K562 (cell line): ENCODE measurements around the gene DIPK1B. TPM values are rescaled to one million over a fixed set of nuclear protein-coding genes. Genes with fewer than 3 reads are reported as not detected.

Source experiments
- ATAC-seq: fragments of 200-7000 bp; cut with Tn5 transposase; 3 replicates; pipeline ENCODE4 v1.9.1; 2020; ENCODE audit warnings: moderate library complexity
- BruUV-seq: library from RNA; stranded (reverse); fragments of 400-500 nt; replicated peaks from 2 replicates; lab custom pipeline; 2021; lab: Mats Ljungman, UMichigan
- CTCF ChIA-PET: fragments of 300-600 bp; formaldehyde crosslinking; extraction: SDS; loops from one replicate; lab custom pipeline; 2021; ENCODE audit warnings: low intra/inter-chr PET ratio; lab: Yijun Ruan, JAX
- POLR2A ChIA-PET: fragments of 300-600, 350-650 bp; sonication (Branson Sonifier 250); formaldehyde crosslinking; extraction: SDS; loops from one replicate; lab custom pipeline; 2021; ENCODE audit warnings: antibody characterized with exemption, inconsistent platforms; lab: Yijun Ruan, JAX
- DNase-seq, 4 experiments: peaks; one replicate each; pipeline versions ENCODE4 v3.0.0 to v3.0.0-alpha.2; 2011 to 2018; ENCODE audit warnings: low spot score in 3 of 4, mixed read lengths in 3 of 4; ENCODE audit errors: extremely low read depth in 1 of 4
- FAIRE-seq: peaks from 2 replicates; lab custom pipeline; 2011; peaks lifted over from hg19 to GRCh38; lab: Jason Lieb, UNC
- H2AFZ ChIP-seq: 2 replicates; pipeline ENCODE4 v1.6.0; 2011; ENCODE audit warnings: low read depth, low read length, control low read depth, inconsistent platforms
- H3K27ac ChIP-seq: fragments of 200-600 bp; 3 replicates; pipeline ENCODE4 v1.8.0; 2011; ENCODE audit warnings: low read depth, mild to moderate bottlenecking, control low read depth, inconsistent platforms, low read length, moderate library complexity, mixed read lengths; ENCODE audit errors: extremely low read depth
- H3K27me3 ChIP-seq, 2 experiments: fragments of 300-600 bp in 1 of 2; 2 replicates in 1 of 2; 3 replicates in 1 of 2; pipeline versions ENCODE4 v1.6.0 to v1.8.0; 2011; ENCODE audit warnings: inconsistent platforms in 2 of 2, low read length in 2 of 2, mild to moderate bottlenecking in 1 of 2, mixed read lengths in 1 of 2, moderate library complexity in 1 of 2; ENCODE audit not compliant: control insufficient read depth in 2 of 2, insufficient read depth in 2 of 2
- H3K36me3 ChIP-seq: fragments of 300-600 bp; 3 replicates; pipeline ENCODE4 v1.8.0; 2011; ENCODE audit warnings: mild to moderate bottlenecking, low read length, inconsistent platforms; ENCODE audit not compliant: control insufficient read depth, insufficient read depth
- H3K4me1 ChIP-seq, 2 experiments: fragments of 200-600 bp in 1 of 2; replicated peaks in 1 of 2; 2 replicates in 1 of 2; 3 replicates in 1 of 2; pipeline versions ENCODE4 v1.5.1 to v1.8.0; 2011; ENCODE audit warnings: inconsistent platforms in 2 of 2, low read length in 2 of 2, mild to moderate bottlenecking in 1 of 2, mixed read lengths in 1 of 2, moderate library complexity in 1 of 2; ENCODE audit not compliant: control insufficient read depth in 2 of 2, insufficient read depth in 2 of 2
- H3K4me2 ChIP-seq: 2 replicates; pipeline ENCODE4 v1.6.1; 2011; ENCODE audit warnings: low read length, control low read depth, inconsistent platforms, mixed read lengths; ENCODE audit not compliant: insufficient read depth
- H3K4me3 ChIP-seq: fragments of 200-600 bp; sonication (generic), shearing (Covaris generic); 2 replicates; pipeline ENCODE4 v1.5.1; 2016; ENCODE audit warnings: control low read depth, inconsistent platforms
- H3K79me2 ChIP-seq: fragments of 200-600 bp; 3 replicates; pipeline ENCODE4 v1.8.0; 2011; ENCODE audit warnings: low read length, inconsistent platforms; ENCODE audit not compliant: control insufficient read depth, insufficient read depth
- H3K9ac ChIP-seq, 2 experiments: 2 replicates each; pipeline versions ENCODE4 v1.6.0 to v1.6.1; 2011; ENCODE audit warnings: low read depth in 2 of 2, low read length in 2 of 2, control low read depth in 1 of 2, inconsistent platforms in 1 of 2, mild to moderate bottlenecking in 1 of 2, mixed read lengths in 1 of 2; ENCODE audit not compliant: insufficient read depth in 1 of 2
- H3K9me1 ChIP-seq: one replicate; pipeline ENCODE4 v1.6.0; 2011; ENCODE audit warnings: inconsistent platforms, mild to moderate bottlenecking, low read length, moderate library complexity; ENCODE audit not compliant: control insufficient read depth, insufficient read depth
- H3K9me3 ChIP-seq: replicated peaks from 2 replicates; pipeline ENCODE4 v1.5.1; 2011; ENCODE audit warnings: low read depth, low read length, inconsistent platforms; ENCODE audit not compliant: control insufficient read depth, insufficient read depth
- H4K20me1 ChIP-seq: replicated peaks from 2 replicates; pipeline ENCODE4 v1.6.1; 2011; ENCODE audit warnings: low read length, inconsistent platforms, mixed read lengths; ENCODE audit not compliant: control insufficient read depth, insufficient read depth
- DIDO1 ChIP-seq: fragments of 450-650 bp; IDR thresholded peaks from 2 replicates; pipeline ENCODE4 v1.6.1; 2016; ENCODE audit warnings: low read depth, missing biosample characterization, missing genetic modification characterization
- LARP7 ChIP-seq: fragments of 450-650 bp; IDR thresholded peaks from 2 replicates; pipeline ENCODE4 v1.6.1; 2016
- NFIC ChIP-seq: fragments of 450-650 bp; IDR thresholded peaks from 2 replicates; pipeline ENCODE4 v1.6.1; 2017; ENCODE audit warnings: mild to moderate bottlenecking, inconsistent platforms
- NR2F6 ChIP-seq: fragments of 450-650 bp; formaldehyde crosslinking; IDR thresholded peaks from 2 replicates; pipeline ENCODE4 v1.4.0; 2020; ENCODE audit warnings: mild to moderate bottlenecking
- NUFIP1 ChIP-seq: fragments of 450-650 bp; IDR thresholded peaks from 2 replicates; pipeline ENCODE4 v1.6.1; 2018; ENCODE audit not compliant: partially characterized antibody
- POLR2A ChIP-seq: fragments of 450-650 bp; conservative IDR thresholded peaks from 2 replicates; pipeline ENCODE4 v1.6.1; 2016
- RBFOX2 ChIP-seq: fragments of 200-400 bp; formaldehyde crosslinking; IDR thresholded peaks from 2 replicates; pipeline ENCODE4 v1.6.1; 2017; ENCODE audit warnings: low read depth, mild to moderate bottlenecking, low read length, moderate library complexity
- SAP30 ChIP-seq: fragments of 200-600 bp; sonication (generic); IDR thresholded peaks from 2 replicates; pipeline ENCODE4 v1.6.1; 2012; ENCODE audit warnings: borderline replicate concordance, low read depth, mild to moderate bottlenecking, moderate library complexity, low read length, control low read depth, inconsistent platforms; ENCODE audit not compliant: insufficient read depth, poor library complexity, severe bottlenecking
- TEAD2 ChIP-seq: fragments of 450-650 bp; IDR thresholded peaks from 2 replicates; pipeline ENCODE4 v1.6.1; 2016; ENCODE audit warnings: missing genetic modification characterization, control low read depth, missing compliant biosample characterization
- ZBTB40 ChIP-seq, 2 experiments: fragments of 450-650 bp in 1 of 2; sonication (generic) in 1 of 2; formaldehyde crosslinking in 1 of 2; IDR thresholded peaks; 2 replicates each; pipeline versions ENCODE4 v1.7.1 to v1.9.0; 2016 to 2022; ENCODE audit warnings: inconsistent platforms in 1 of 2, mild to moderate bottlenecking in 1 of 2, missing genetic modification reagents in 1 of 2
- ZNF639 ChIP-seq, 2 experiments: fragments of 200-800 bp in 1 of 2; sonication (Bioruptor generic) in 1 of 2; sonication (generic) in 1 of 2; formaldehyde crosslinking in 1 of 2; IDR thresholded peaks in 1 of 2; conservative IDR thresholded peaks in 1 of 2; 2 replicates each; pipeline versions ENCODE4 v1.5.0 to v1.6.1; 2016 to 2020; ENCODE audit warnings: missing compliant biosample characterization in 1 of 2, missing genetic modification characterization in 1 of 2, missing genetic modification reagents in 1 of 2
- WGBS: fragments of 100-300 bp; shearing (Covaris generic); methylation state at CpG from one replicate; pipeline ENCODE4 v1.1.6; 2016; ENCODE audit warnings: low coverage, mixed read lengths; ENCODE audit not compliant: insufficient coverage; ENCODE audit errors: missing lambda C conversion rate; 5-methylcytosine and 5-hydroxymethylcytosine counted together
- in situ Hi-C: fragments of 300-500 bp; cut with MboI; formaldehyde crosslinking; loops from 4 replicates; pipeline ENCODE4 v1.15.0; 2018; ENCODE audit warnings: inconsistent platforms, mixed read lengths
- intact Hi-C: fragments of 100-400 bp; cut with micrococcal nuclease; formaldehyde crosslinking; loops from 2 replicates; pipeline ENCODE4 v1.14.2; 2022
- polyA plus RNA-seq, 8 experiments: library from polyadenylated mRNA; depleted of rRNA in 4 of 8; stranded (reverse) in 5 of 8; unstranded in 3 of 8; fragments of >200 nt; fragmentation: Nextera tagmentation in 2 of 8; fragmentation: Illumina TruSeq in 1 of 8; extraction: Ambion mirVana in 2 of 8; extraction: Trizol in 1 of 8; gene quantifications; 2 replicates each; pipeline versions ENCODE4 v1.2.1 to v1.2.3, GENCODE V29; 2011 to 2014; ENCODE audit warnings: inconsistent platforms in 1 of 8, missing spikeins in 1 of 8
- total RNA-seq, 7 experiments: library from RNA; depleted of rRNA in 6 of 7; stranded (reverse); fragments of >200 nt in 6 of 7; fragmentation: Illumina TruSeq in 2 of 7; extraction: Trizol in 2 of 7; gene quantifications; 2 replicates each; pipeline versions ENCODE4 v1.2.1 to v1.2.3, GENCODE V29; 2011 to 2021; ENCODE audit warnings: low replicate concordance in 1 of 7

The DIPK1B gene
- total and polyA plus RNA-seq, 9 of the 15 experiments (the other 6 are each of a cell fraction or from before 2014, with no cell fraction given): 0.08 to 22.3 (median 5.9) TPM

- Histone ChIP-seq H3K4me2 (no peak overlapping the region), H3K36me3 (peaks cover 59% of the 10 kb centered on the region), H3K4me1 (peaks cover 11 to 92% of the 10 kb centered on the region in 2 experiments; a peak in 4 of 5 replicates), H3K4me3 (no peak overlapping the region), H3K9me3 (no peaks in the 10 kb centered on the region), H3K9ac (peak overlapping the region in 1 of 2 experiments; percentile 64; a peak in 2 of 4 replicates), H2AFZ (no peak overlapping the region), H3K79me2 (peaks cover 31% of the 10 kb centered on the region), H3K9me1 (no peaks in the 10 kb centered on the region), H3K27me3 (no peaks in the 10 kb centered on the region), H4K20me1 (peaks cover 43% of the 10 kb centered on the region), H3K27ac (no peak overlapping the region)
- in situ Hi-C loops: no loop called here
- peak; percentile 3; the same call in 2 of the 3 replicates for ATAC-seq
- BruUV-seq: no TSS peak
- ChIA-PET CTCF (no interaction called here), POLR2A (interaction anchor here (0.6 to 1.7 kb wide), 5 partner anchors 8 to 66 kb away, joined by 3 to 9 read pairs (median 4); no protein-coding TSS in a partner anchor)
- WGBS: 65% methylated on average over 25 of the region's 30 CpGs
- DNase-seq: no peak
- intact Hi-C loops: no loop called here
- no peak for FAIRE-seq
- TF ChIP-seq ZBTB40 (IDR thresholded peaks at IDR 0.05): no peak
- TF ChIP-seq ZBTB40 (CRISPR knock-in tag; IDR thresholded peaks at IDR 0.05): no peak
- no peak for TF ChIP-seq LARP7
- TF ChIP-seq RBFOX2: peak; percentile 7; the same call in 1 of the 2 replicates
- no peak for TF ChIP-seq NUFIP1
- TF ChIP-seq SAP30: no peak
- no peak for TF ChIP-seq NR2F6 (CRISPR knock-in tag)
- peak; percentile 81 for TF ChIP-seq NFIC
- TF ChIP-seq TEAD2: no peak
- no peak for TF ChIP-seq ZNF639 (CRISPR knock-in tag; conservative IDR thresholded peaks at IDR 0.05 in 1 of 2, IDR thresholded peaks at IDR 0.05 in 1 of 2)
- TF ChIP-seq POLR2A: peak; percentile 47; the same call in 1 of the 2 replicates
- no peak for TF ChIP-seq DIDO1 (tag)
These were observed 9.1 kb downstream of the DIPK1B start for GRCh38 chr9:136721339-136722092.
